OCI-LY3 (cell line): Measurements from ENCODE around the gene FTO.

Experiments used
- CTCF ChIP-seq: fragments of 200-600, 300-600 bp; sonication (generic); IDR thresholded peaks from 2 replicates; pipeline ENCODE4 v1.5.1; 2014; ENCODE audit warnings: antibody characterized with exemption, low read length, low read depth
- EZH2phosphoT487 ChIP-seq: fragments of 200-600 bp; shearing (Covaris generic); IDR thresholded peaks from 2 replicates; pipeline ENCODE4 v1.6.1; 2018; ENCODE audit warnings: antibody characterized with exemption, mixed run types, low read depth

GRCh38 chr16:54160252-54160860 is 456.4 kb downstream of the FTO start:
- no peak for TF ChIP-seq CTCF
- no peak for TF ChIP-seq EZH2phosphoT487
